ENCODE data around the gene ANO9. TPM values are rescaled to one million over a fixed set of nuclear protein-coding genes. Genes with fewer than 3 reads are reported as not detected.

The ANO9 gene
- total and polyA plus RNA-seq, 5 experiments from 2014 or later: 4.8 to 78.6 (median 8.6) TPM

DNA sequence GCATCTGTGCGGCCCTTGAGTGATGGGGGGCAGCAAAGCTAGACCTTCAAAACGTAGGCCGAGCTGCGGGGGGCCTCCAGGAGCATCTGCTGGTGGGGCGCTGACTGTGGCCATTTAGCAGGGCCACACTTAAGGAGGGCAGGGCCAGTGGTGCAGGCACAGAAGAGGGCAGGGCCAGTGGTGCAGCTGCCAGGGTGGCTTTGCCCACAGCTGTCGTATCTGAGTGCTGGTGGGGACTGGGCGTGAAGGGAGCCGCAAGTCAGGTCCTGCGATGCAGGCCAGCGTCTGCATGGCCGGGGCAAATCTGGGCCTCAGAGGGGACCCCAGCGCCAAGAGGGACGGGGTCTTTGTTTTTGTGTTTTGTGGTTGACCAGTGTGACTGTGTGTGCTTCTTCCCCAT is 37.5 kb upstream of the ANO9 start:
- H3K36me3 Mint-ChIP-seq: peaks cover 0 to 5% (median 3%) of the 10 kb centered on the region in 3 donors
- DNase-seq (no peak), ATAC-seq (no peak)
- H3K4me3 Mint-ChIP-seq: no peak overlapping the region
- no peaks in the 10 kb centered on the region for H3K27me3 Mint-ChIP-seq
- POLR2A ChIA-PET: no interaction called here
- no peaks in the 10 kb centered on the region for H3K4me1 Mint-ChIP-seq
- peaks cover 0 to 2% (median 0%) of the 10 kb centered on the region in 9 donors for H3K9me3 Mint-ChIP-seq
- H3K27ac Mint-ChIP-seq: no peak overlapping the region

DNA sequence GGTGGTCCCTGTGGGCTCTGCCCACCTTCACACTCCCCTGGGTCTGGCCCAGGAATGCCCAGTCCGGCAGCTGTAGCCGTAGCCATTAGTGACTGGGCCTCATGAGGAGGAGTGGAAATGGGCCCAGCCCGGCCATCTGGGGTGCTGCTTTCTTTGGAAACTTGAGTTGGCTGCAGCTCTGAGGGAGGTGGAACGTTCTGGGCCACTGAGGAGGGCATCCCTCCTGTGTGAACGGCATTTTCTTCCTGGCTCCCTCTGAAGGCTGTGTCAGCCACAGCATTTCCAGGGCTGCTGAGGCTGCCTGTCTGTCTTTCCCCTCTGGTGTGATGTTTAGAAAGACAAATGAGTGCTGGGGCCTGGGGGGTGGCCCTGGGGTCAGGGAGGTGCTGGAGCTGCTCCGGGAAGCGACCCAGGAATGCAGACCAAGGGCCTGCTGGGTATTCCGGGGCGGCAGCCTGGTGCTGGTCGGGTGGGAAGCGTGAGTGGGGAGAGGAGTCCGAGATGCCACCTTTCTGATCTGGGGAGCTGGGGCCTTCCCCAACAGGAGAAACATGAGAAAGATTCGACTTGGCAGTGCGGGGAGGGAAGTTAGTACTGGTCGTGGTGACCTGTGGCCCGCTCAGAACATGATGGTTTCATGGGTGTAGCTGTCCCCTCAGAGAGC is 35.4 kb upstream of the ANO9 start:
- no peaks in the 10 kb centered on the region for H3K9me3 Mint-ChIP-seq
- H3K27ac Mint-ChIP-seq: peak overlapping the region in 1 of 10 donors; percentile 27
- H3K4me1 Mint-ChIP-seq: peaks cover 0 to 3% (median 1%) of the 10 kb centered on the region in 4 donors
- no peak overlapping the region for H3K4me3 Mint-ChIP-seq
- peaks cover 0 to 5% (median 5%) of the 10 kb centered on the region in 3 donors for H3K36me3 Mint-ChIP-seq
- ATAC-seq (no peak), DNase-seq (no peak)
- H3K27me3 Mint-ChIP-seq: no peaks in the 10 kb centered on the region
- POLR2A ChIA-PET: interaction anchor here (0.6 kb wide), 1 partner anchor 28 kb away, joined by 3 read pairs; no protein-coding TSS in a partner anchor

- Mint-ChIP-seq H3K27me3 (no peaks in the 10 kb centered on the region), H3K4me3 (no peak overlapping the region), H3K36me3 (peaks cover 0 to 5% (median 4%) of the 10 kb centered on the region in 3 donors), H3K9me3 (no peaks in the 10 kb centered on the region), H3K4me1 (peaks cover 0 to 3% (median 1%) of the 10 kb centered on the region in 4 donors), H3K27ac (no peak overlapping the region)
- POLR2A ChIA-PET: interaction anchor here (0.6 to 1.1 kb wide), 2 partner anchors 27 kb away, joined by 3 read pairs; no protein-coding TSS in a partner anchor
- ATAC-seq (no peak), DNase-seq (no peak)
Observed at GRCh38 chr11:476416-476815, 34.6 kb upstream of the ANO9 start.

DNA sequence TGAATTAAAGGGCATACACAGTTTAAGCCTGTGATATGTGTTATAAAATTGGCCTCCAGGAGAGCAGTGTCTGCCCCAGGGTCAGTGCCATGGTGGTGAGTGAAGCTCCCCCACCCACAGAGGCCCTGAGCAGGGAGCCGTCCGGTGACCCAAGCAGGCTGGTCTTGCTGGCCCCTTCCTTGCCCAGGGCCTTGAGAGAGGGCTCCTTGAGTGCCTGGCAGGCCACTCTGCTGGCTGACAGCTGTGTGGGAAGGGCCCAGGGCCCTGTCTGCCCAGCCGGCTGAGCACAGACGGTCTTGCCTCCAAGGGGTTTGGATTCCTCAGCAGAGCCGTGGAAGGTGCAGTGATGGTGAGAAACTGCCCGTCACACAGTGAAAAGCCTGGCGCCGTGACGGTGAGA is 34.1 kb upstream of the ANO9 start:
- DNase-seq: no peak
- Mint-ChIP-seq H3K27ac (no peak overlapping the region), H3K9me3 (no peaks in the 10 kb centered on the region), H3K36me3 (peaks cover 0 to 5% (median under 1%) of the 10 kb centered on the region in 3 donors), H3K27me3 (no peaks in the 10 kb centered on the region), H3K4me3 (no peak overlapping the region), H3K4me1 (peaks cover 0 to 3% (median 1%) of the 10 kb centered on the region in 4 donors)
- POLR2A ChIA-PET: interaction anchor here (1.1 kb wide), 1 partner anchor 27 kb away, joined by 3 read pairs; no protein-coding TSS in a partner anchor
- no peak for ATAC-seq

GRCh38 chr11:474914-475506 is 33.2 kb upstream of the ANO9 start:
- H3K27me3 Mint-ChIP-seq: no peaks in the 10 kb centered on the region
- H3K4me3 Mint-ChIP-seq: no peak overlapping the region
- no peak for DNase-seq
- no peak overlapping the region for H3K27ac Mint-ChIP-seq
- POLR2A ChIA-PET: no interaction called here
- peaks cover 0 to 3% (median 1%) of the 10 kb centered on the region in 4 donors for H3K4me1 Mint-ChIP-seq
- H3K9me3 Mint-ChIP-seq: no peaks in the 10 kb centered on the region
- ATAC-seq: no peak
- H3K36me3 Mint-ChIP-seq: peaks cover 0 to 3% (median 0%) of the 10 kb centered on the region in 3 donors

- H3K4me1 Mint-ChIP-seq: peaks cover 0 to 5% (median 2%) of the 10 kb centered on the region in 4 donors
- H3K27ac Mint-ChIP-seq: peak overlapping the region in 1 of 10 donors; percentile 22
- ATAC-seq: no peak
- no peak for DNase-seq
- POLR2A ChIA-PET: interaction anchor here (0.9 to 1.2 kb wide), 2 partner anchors 9 to 20 kb away, joined by 3 read pairs; no protein-coding TSS in a partner anchor
- no peak overlapping the region for H3K4me3 Mint-ChIP-seq
- H3K9me3 Mint-ChIP-seq: no peaks in the 10 kb centered on the region
- H3K36me3 Mint-ChIP-seq: peaks cover 0 to 3% (median 0%) of the 10 kb centered on the region in 3 donors
- H3K27me3 Mint-ChIP-seq: no peaks in the 10 kb centered on the region
Observed at GRCh38 chr11:473962-474785, 32.4 kb upstream of the ANO9 start.

GRCh38 chr11:473415-473814 is 31.6 kb upstream of the ANO9 start:
- ATAC-seq: no peak
- POLR2A ChIA-PET: interaction anchor here (0.9 to 1.2 kb wide), 2 partner anchors 8 to 21 kb away, joined by 3 read pairs; no protein-coding TSS in a partner anchor
- H3K4me3 Mint-ChIP-seq: no peak overlapping the region
- H3K27me3 Mint-ChIP-seq: no peaks in the 10 kb centered on the region
- no peaks in the 10 kb centered on the region for H3K9me3 Mint-ChIP-seq
- H3K27ac Mint-ChIP-seq: no peak overlapping the region
- peaks cover 0 to 3% (median 0%) of the 10 kb centered on the region in 3 donors for H3K36me3 Mint-ChIP-seq
- DNase-seq: no peak
- peaks cover 0 to 7% (median 2%) of the 10 kb centered on the region in 4 donors for H3K4me1 Mint-ChIP-seq

DNA sequence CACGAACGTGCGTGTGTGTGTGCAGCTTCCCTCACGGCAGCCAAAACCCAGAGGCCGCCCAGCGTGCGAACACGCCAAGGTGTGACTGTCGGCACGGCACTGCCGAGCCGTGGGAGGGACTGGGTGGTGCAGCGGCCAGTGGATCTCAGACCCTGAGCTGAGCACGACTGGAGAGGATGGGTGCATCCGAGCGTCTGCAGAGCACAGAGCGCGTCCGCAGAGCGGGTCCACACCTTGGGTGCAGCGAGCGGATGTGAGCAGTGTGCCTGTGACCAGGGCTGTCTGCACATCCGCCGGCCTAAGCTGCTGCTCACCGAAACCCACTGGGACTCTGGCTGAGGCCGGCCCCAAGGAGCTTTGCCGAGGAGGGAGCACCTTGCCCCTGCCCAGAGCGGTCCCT is 31.0 kb upstream of the ANO9 start:
- DNase-seq (no peak), ATAC-seq (no peak)

DNA sequence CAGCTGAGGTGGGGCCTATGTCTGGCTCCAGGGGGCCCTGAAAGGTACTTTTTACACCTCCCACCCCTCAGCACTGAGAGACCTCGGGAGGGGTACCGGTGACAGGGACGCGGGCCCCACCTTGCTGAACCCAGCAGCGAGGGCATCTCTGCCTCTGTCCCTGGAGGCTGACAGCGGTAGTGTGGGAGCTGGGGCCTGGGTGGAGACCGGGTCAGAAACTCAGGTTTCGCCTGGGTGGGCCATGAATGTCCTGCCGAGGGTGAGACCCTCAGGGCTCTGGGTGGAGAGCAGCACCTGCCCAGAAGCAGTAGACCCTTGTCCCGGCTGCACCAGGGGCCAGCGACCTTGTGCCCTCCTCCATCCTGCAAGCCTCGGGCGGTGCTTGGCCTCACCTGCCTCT is 30.5 kb upstream of the ANO9 start:
- POLR2A ChIA-PET: interaction anchor here (0.9 kb wide), 1 partner anchor 9 kb away, joined by 3 read pairs; no protein-coding TSS in a partner anchor
- H3K9me3 Mint-ChIP-seq: no peaks in the 10 kb centered on the region
- ATAC-seq (no peak), DNase-seq (no peak)
- H3K4me3 Mint-ChIP-seq: no peak overlapping the region
- no peaks in the 10 kb centered on the region for H3K27me3 Mint-ChIP-seq
- peaks cover 0 to 3% (median 0%) of the 10 kb centered on the region in 3 donors for H3K36me3 Mint-ChIP-seq
- H3K27ac Mint-ChIP-seq: no peak overlapping the region
- peaks cover 0 to 8% (median 3%) of the 10 kb centered on the region in 4 donors for H3K4me1 Mint-ChIP-seq

More for the DNA sequence above, 31.0 kb upstream of the ANO9 start:
- Mint-ChIP-seq H3K36me3 (peaks cover 0 to 3% (median 0%) of the 10 kb centered on the region in 3 donors), H3K9me3 (no peaks in the 10 kb centered on the region), H3K27ac (no peak overlapping the region), H3K4me1 (peaks cover 0 to 8% (median 3%) of the 10 kb centered on the region in 4 donors), H3K4me3 (no peak overlapping the region), H3K27me3 (no peaks in the 10 kb centered on the region)
- POLR2A ChIA-PET: interaction anchor here (0.9 kb wide), 1 partner anchor 9 kb away, joined by 3 read pairs; no protein-coding TSS in a partner anchor

GRCh38 chr11:471468-472145 is 29.8 kb upstream of the ANO9 start:
- DNase-seq: no peak
- no peaks in the 10 kb centered on the region for H3K9me3 Mint-ChIP-seq
- no peak overlapping the region for H3K27ac Mint-ChIP-seq
- peaks cover 0 to 3% (median 0%) of the 10 kb centered on the region in 3 donors for H3K36me3 Mint-ChIP-seq
- no peak overlapping the region for H3K4me3 Mint-ChIP-seq
- H3K27me3 Mint-ChIP-seq: no peaks in the 10 kb centered on the region
- no peak for ATAC-seq
- H3K4me1 Mint-ChIP-seq: peaks cover 0 to 8% (median 5%) of the 10 kb centered on the region in 4 donors
- POLR2A ChIA-PET: interaction anchor here (0.6 to 0.9 kb wide), 3 partner anchors 10 to 250 kb away, joined by 3 to 4 read pairs (median 3); no protein-coding TSS in a partner anchor

DNA sequence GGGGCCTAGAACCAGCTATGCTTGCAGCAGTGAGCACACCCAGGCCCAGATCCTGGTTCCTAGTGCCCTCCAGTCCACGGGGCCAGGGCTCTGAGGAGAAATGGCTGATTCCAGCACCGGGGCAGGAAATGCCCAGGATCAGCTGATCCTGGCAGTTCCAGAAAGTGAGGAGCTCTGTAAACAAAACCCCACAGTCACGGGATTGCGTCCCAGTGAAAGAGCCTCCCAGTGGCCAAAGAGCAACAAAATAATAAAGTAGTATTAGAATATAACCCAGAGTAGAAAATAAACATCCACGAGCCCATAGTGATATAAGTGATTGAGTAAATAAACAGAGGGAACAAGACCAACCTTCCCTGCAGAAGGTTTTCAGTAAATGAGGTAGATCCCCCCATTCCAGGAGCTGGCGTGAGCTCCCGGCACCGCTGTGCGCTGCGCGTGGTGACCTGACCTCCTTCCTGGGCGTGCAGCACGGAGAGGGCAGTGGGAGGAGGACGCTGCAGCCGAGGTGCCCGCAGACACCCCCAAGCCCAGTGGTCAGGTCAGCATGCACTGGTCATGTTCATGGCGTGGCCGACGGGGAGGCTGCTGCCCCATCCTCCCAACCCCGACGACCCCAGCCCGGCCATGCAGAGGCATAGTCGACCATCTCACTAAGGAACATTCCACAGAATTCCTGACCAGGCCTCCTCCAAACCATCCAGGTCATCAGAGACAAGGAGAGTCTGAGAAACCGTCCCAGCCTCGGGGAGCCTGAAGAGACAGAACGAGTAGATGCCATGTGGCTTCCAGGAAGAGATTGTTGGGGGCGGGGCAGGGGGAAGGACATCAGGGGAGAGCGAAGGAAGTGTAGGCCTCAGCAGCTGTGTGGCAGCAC is 28.1 kb upstream of the ANO9 start:
- Mint-ChIP-seq H3K9me3 (no peaks in the 10 kb centered on the region), H3K36me3 (peaks cover 0 to 3% (median 2%) of the 10 kb centered on the region in 3 donors), H3K27me3 (no peaks in the 10 kb centered on the region), H3K4me1 (peaks cover 0 to 8% (median 5%) of the 10 kb centered on the region in 4 donors), H3K27ac (peak overlapping the region in 2 of 10 donors; percentile 22 to 29), H3K4me3 (no peak overlapping the region)
- no peak for ATAC-seq
- POLR2A ChIA-PET: no interaction called here
- DNase-seq: no peak
